ENCODE data around the gene RARS2.
"Not testable (repeated sequence)": the region's sequence is repeated elsewhere in the genome, so short reads cannot be mapped to it uniquely, and the experiment has no call there.

The RARS2 gene

GRCh38 chr6:87498048-87498447 lies 91.7 kb downstream of the RARS2 start:
- DNase-seq (ENCODE audit: low read depth), result no peak

- DNase-seq (ENCODE audit: low read depth), result no peak
Measured at GRCh38 chr6:87494761-87495422, 94.9 kb downstream of the RARS2 start.

GRCh38 chr6:87489326-87489725 lies 100.5 kb downstream of the RARS2 start:
- not testable (repeated sequence) for DNase-seq (ENCODE audit: low read depth)

GRCh38 chr6:87487555-87487954 lies 102.2 kb downstream of the RARS2 start:
- DNase-seq (ENCODE audit: low read depth), result no peak

GRCh38 chr6:87484491-87484890 lies 105.3 kb downstream of the RARS2 start:
- DNase-seq (ENCODE audit: low read depth), result no peak

GRCh38 chr6:87483929-87484328 lies 105.9 kb downstream of the RARS2 start:
- no peak for DNase-seq (ENCODE audit: low read depth)

- DNase-seq (ENCODE audit: low read depth), result no peak
Measured at GRCh38 chr6:87482366-87482765, 107.4 kb downstream of the RARS2 start.

GRCh38 chr6:87481931-87482330 lies 107.9 kb downstream of the RARS2 start:
- no peak for DNase-seq (ENCODE audit: low read depth)

- DNase-seq (ENCODE audit: low read depth), result no peak
Measured at GRCh38 chr6:87473419-87473903, 116.3 kb downstream of the RARS2 start.

- DNase-seq (ENCODE audit: low read depth), result peak; percentile 60
Measured at GRCh38 chr6:87472525-87473418, 117.0 kb downstream of the RARS2 start, which contains the start of gene SLC35A1. TSS of gene SLC35A1 (plus strand) at chr6:87472974. CDS start at chr6:87473004, 30 bp downstream.

GRCh38 chr6:87465051-87465450 lies 124.7 kb downstream of the RARS2 start:
- no peak for DNase-seq (ENCODE audit: low read depth)
